CD4-positive, CD25-positive, alpha-beta regulatory T cell (primary cell): ENCODE data around the gene CFAP46. TPM values are rescaled to one million over a fixed set of nuclear protein-coding genes. Genes with fewer than 3 reads are reported as not detected.

Experiments used
- ATAC-seq, 2 donors: fragments of 150-1000 bp; cut with Tn5 transposase; one replicate each; pipeline ENCODE4 v1.10.0; 2021; ENCODE audit warnings: low read depth in 2 of 2, moderate number of reproducible peaks in 2 of 2, moderate library complexity in 1 of 2
- DNase-seq, 3 donors: peaks; one replicate each; pipeline versions ENCODE4 v3.0.0 to v3.0.0-alpha.2; 2012 to 2022; ENCODE audit warnings: mixed read lengths in 1 of 3
- H3K27ac ChIP-seq: one replicate; pipeline ENCODE4 v1.7.0; 2013; ENCODE audit warnings: mild to moderate bottlenecking, low read length; ENCODE audit not compliant: insufficient read depth, poor library complexity, severe bottlenecking
- H3K27me3 ChIP-seq: one replicate; pipeline ENCODE4 v1.7.0; 2013; ENCODE audit warnings: low read length; ENCODE audit not compliant: control insufficient read depth, insufficient read depth
- H3K36me3 ChIP-seq: one replicate; pipeline ENCODE4 v1.7.0; 2013; ENCODE audit warnings: mild to moderate bottlenecking, low read length, moderate library complexity; ENCODE audit not compliant: control insufficient read depth, insufficient read depth
- H3K4me1 ChIP-seq: 2 replicates; pipeline ENCODE4 v1.7.0; 2013; ENCODE audit warnings: mild to moderate bottlenecking, low read length; ENCODE audit not compliant: insufficient read depth, control insufficient read depth, poor library complexity, severe bottlenecking
- H3K4me3 ChIP-seq: one replicate; pipeline ENCODE4 v1.7.0; 2013; ENCODE audit warnings: low read depth, mild to moderate bottlenecking, low read length, moderate library complexity
- H3K9me3 ChIP-seq, 2 experiments: 1 replicate in 1 of 2; 2 replicates in 1 of 2; pipeline ENCODE4 v1.7.0; 2013; ENCODE audit warnings: low read length in 2 of 2, mild to moderate bottlenecking in 1 of 2, moderate library complexity in 1 of 2; ENCODE audit not compliant: control insufficient read depth in 2 of 2
- H3K27ac Mint-ChIP-seq, 3 donors: one replicate each; pipeline ENCODE4 v1.8.0; 2020 to 2022; ENCODE audit warnings: mild to moderate bottlenecking in 3 of 3, mixed read lengths in 3 of 3, moderate library complexity in 2 of 3
- H3K27me3 Mint-ChIP-seq: one replicate; pipeline ENCODE4 v1.8.0; 2022; ENCODE audit warnings: mild to moderate bottlenecking, mixed read lengths
- H3K36me3 Mint-ChIP-seq: one replicate; pipeline ENCODE4 v1.8.0; 2020; ENCODE audit warnings: mixed read lengths
- H3K4me1 Mint-ChIP-seq, 4 donors: one replicate each; pipeline ENCODE4 v1.8.0; 2020 to 2022; ENCODE audit warnings: mixed read lengths in 4 of 4, mild to moderate bottlenecking in 1 of 4
- H3K4me3 Mint-ChIP-seq, 4 donors: one replicate each; pipeline ENCODE4 v1.8.0; 2020 to 2022; ENCODE audit warnings: mild to moderate bottlenecking in 4 of 4, mixed read lengths in 4 of 4, moderate library complexity in 3 of 4
- H3K9me3 Mint-ChIP-seq, 7 donors: one replicate each; pipeline ENCODE4 v1.8.0; 2020 to 2022; ENCODE audit warnings: mixed read lengths in 7 of 7, mild to moderate bottlenecking in 3 of 7, moderate library complexity in 2 of 7
- polyA plus RNA-seq, 4 donors: library from polyadenylated mRNA; unstranded; fragments of 300-500 nt; fragmentation: Illumina TruSeq; gene quantifications; one replicate each; pipeline ENCODE4 v1.2.3, GENCODE V29; 2021
- total RNA-seq: library from RNA; stranded (reverse); gene quantifications from one replicate; pipeline ENCODE4 v1.2.3, GENCODE V29; 2022

The CFAP46 gene
- total and polyA plus RNA-seq, 5 donors from 2014 or later = not detected

DNA sequence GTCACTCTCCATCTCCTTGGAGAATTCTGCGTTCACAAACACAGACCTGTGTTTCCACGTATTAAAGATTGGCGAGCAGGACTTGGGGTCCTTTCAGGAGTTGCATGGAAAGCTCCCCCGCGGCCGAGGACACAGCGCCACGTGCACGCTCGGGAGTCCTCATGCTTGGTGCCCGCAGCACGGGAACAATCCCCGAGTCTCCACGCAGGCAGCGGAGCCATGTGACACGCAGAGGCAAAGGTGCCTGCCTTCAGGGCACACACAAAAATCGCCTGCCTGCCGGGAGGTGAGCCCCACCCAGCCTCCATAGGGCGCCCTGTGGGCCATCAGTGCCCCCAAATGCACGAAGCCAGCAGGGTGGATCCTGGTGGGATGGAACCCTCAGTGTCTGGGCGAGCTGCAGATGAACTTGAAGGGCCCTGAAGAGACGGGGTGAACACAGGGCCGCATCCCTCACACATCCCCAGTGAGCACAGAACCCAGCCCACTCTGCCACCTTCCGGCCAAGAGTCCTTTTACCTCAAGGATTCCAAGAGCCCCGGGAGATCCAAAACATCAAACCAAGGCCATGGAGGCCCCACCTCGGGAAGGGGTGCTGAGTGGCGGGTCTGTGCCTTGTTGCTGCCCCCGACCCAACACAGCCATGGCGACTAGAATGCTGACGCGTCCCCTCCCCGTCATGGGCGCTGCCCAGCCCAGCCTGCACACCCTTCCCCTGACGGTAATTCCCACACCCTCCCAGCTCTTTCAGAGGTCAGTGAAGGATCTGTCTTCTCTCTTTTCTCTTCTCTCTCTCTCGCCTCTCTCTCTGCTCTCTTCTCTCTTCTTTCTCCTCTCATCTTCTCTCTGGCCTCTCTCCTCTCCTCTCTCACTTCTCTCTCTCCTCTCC lies 55.9 kb downstream of the CFAP46 start:
- Mint-ChIP-seq H3K27ac (no peak overlapping the region), H3K36me3 (no peaks in the 10 kb centered on the region), H3K27me3 (no peaks in the 10 kb centered on the region), H3K4me3 (no peak overlapping the region), H3K9me3 (peaks cover 0 to 2% (median 0%) of the 10 kb centered on the region in 7 donors), H3K4me1 (no peaks in the 10 kb centered on the region)
- Histone ChIP-seq H3K27me3 (no peaks in the 10 kb centered on the region), H3K9me3 (no peaks in the 10 kb centered on the region), H3K36me3 (no peaks in the 10 kb centered on the region), H3K27ac (no peak overlapping the region), H3K4me3 (no peak overlapping the region), H3K4me1 (no peaks in the 10 kb centered on the region)
- no peak for DNase-seq
- ATAC-seq = peak in 1 of 2 donors; percentile 16

DNA sequence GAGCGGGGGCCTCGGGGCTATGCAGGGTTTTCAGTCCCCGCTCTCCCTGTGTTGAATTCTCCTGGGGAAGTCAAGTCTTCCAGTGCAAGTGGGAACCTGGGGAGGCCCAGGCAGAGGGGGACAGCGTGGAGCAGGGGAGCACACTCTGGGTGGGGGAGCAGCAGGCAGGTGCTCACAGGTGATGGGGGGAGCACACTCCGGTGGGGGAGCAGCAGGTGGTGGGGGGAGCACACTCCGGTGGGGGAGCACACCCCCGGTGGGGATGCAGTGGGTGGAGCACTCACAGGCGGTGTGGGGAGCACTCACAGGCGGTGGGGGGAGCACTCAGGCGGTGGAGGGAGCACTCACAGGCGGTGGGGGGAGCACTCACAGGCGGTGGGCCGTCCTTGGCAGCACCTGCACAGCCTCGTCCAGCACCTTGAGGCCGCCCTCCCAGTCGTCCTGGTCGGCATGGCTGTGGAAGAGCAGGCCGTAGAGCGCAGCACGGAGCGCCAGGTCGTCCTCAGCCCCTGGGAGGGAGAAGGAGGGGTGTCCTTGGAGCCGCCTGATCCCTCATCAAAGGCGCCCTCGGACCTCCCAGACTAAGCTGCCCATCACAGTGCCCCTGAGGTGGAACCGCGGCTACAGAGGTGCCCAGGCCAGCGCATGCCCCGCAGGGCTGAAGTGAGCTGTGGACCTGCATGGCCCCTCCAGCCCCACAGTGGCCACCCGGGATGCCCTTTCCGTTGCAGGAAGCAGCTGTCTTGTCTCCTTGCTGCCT lies 56.7 kb downstream of the CFAP46 start:
- Histone ChIP-seq H3K27me3 (no peaks in the 10 kb centered on the region), H3K27ac (no peak overlapping the region), H3K4me1 (no peaks in the 10 kb centered on the region), H3K4me3 (no peak overlapping the region), H3K9me3 (no peaks in the 10 kb centered on the region), H3K36me3 (no peaks in the 10 kb centered on the region)
- no peaks in the 10 kb centered on the region for H3K4me1 Mint-ChIP-seq
- H3K27ac Mint-ChIP-seq = no peak overlapping the region
- no peak for DNase-seq
- ATAC-seq = no peak
- no peaks in the 10 kb centered on the region for H3K36me3 Mint-ChIP-seq
- H3K4me3 Mint-ChIP-seq = no peak overlapping the region
- no peaks in the 10 kb centered on the region for H3K9me3 Mint-ChIP-seq
- no peaks in the 10 kb centered on the region for H3K27me3 Mint-ChIP-seq

DNA sequence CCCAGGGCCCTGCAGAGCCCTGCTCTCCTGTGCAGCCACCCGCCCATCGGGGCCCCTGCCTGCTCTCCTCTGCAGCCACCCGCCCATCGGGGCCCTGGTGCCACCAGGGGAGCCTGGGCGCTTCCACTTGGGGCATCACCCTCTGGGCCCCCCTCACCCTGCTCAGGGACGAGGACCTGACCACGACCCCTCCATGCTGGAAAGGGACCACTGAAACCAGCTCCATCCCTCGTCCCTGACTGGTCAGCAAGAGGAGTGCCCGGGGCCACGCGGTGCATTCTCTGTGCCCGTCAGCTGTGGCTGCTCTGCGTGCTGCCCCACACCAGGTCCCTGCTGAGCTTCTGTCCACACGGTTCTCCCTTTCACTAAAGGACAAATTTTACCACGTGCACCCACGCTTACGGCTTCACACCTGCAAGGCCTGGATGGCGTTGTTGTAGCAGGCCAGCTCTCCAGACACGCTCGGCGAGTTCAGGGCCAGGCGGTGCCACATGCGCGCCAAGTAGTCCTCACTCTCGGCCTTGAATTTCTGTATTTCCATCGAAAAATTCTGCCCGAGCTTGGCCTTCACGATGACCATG lies 57.6 kb downstream of the CFAP46 start:
- no peak overlapping the region for H3K27ac Mint-ChIP-seq
- ATAC-seq (no peak), DNase-seq (no peak)
- H3K36me3 Mint-ChIP-seq = no peaks in the 10 kb centered on the region
- no peak overlapping the region for H3K27ac ChIP-seq
- no peaks in the 10 kb centered on the region for H3K4me1 ChIP-seq
- no peaks in the 10 kb centered on the region for H3K9me3 ChIP-seq
- H3K27me3 Mint-ChIP-seq = no peaks in the 10 kb centered on the region
- no peaks in the 10 kb centered on the region for H3K27me3 ChIP-seq
- H3K4me1 Mint-ChIP-seq = no peaks in the 10 kb centered on the region
- H3K9me3 Mint-ChIP-seq = no peaks in the 10 kb centered on the region
- no peaks in the 10 kb centered on the region for H3K36me3 ChIP-seq
- no peak overlapping the region for H3K4me3 Mint-ChIP-seq
- H3K4me3 ChIP-seq = no peak overlapping the region

DNA sequence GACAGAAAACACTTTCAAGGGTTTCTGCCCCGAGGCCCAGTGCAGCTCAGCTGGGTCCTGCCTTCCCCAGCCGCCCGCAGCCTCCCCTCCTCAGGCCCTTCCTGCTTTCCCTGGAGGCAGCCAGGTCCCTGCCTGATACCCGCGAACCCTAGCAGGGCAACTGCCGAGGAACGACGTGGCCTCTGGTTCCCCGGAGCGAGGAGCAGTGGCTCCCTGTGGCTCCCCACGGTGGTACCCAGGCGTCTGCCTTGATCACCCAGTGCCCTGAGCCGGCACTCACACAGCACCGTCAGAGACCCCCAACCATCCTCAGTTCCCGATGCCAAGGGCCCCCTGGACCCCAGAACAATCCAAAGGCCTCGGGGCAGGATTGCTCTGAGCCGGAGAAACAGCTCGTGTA lies 58.3 kb downstream of the CFAP46 start:
- H3K27me3 Mint-ChIP-seq = no peaks in the 10 kb centered on the region
- H3K36me3 Mint-ChIP-seq = no peaks in the 10 kb centered on the region
- no peaks in the 10 kb centered on the region for H3K9me3 Mint-ChIP-seq
- H3K27ac Mint-ChIP-seq = no peak overlapping the region
- Histone ChIP-seq H3K27ac (no peak overlapping the region), H3K4me3 (no peak overlapping the region), H3K36me3 (no peaks in the 10 kb centered on the region), H3K27me3 (no peaks in the 10 kb centered on the region), H3K4me1 (no peaks in the 10 kb centered on the region), H3K9me3 (no peaks in the 10 kb centered on the region)
- ATAC-seq (no peak), DNase-seq (no peak)
- no peak overlapping the region for H3K4me3 Mint-ChIP-seq
- H3K4me1 Mint-ChIP-seq = no peaks in the 10 kb centered on the region

DNA sequence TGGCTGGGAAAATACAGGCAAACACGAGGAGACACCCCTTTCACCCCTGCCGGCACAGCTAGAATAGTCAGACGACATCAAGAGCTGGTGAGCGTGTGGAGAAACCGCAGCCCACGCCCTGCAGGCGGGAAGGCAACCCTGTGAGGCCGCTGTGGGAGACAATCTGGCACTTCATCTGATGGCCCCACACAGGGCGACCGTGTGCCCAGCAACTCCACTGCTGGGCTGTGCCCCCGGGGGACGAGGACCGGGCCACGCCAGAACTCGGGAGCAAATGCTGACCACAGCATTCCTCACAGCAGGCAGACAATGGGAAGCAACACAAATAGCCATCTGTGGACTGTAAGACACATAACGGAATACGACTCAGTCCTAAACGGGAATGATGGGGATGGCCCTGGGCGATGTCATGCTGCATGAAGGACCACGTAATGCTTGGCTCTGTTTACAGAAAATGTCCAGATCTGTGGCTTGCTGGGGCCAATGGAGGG lies 58.9 kb downstream of the CFAP46 start:
- H3K4me1 Mint-ChIP-seq = no peaks in the 10 kb centered on the region
- no peaks in the 10 kb centered on the region for H3K9me3 ChIP-seq
- peaks cover 4% of the 10 kb centered on the region for H3K27me3 Mint-ChIP-seq
- H3K27me3 ChIP-seq = no peaks in the 10 kb centered on the region
- H3K9me3 Mint-ChIP-seq = peaks cover 0 to 2% (median 0%) of the 10 kb centered on the region in 7 donors
- H3K36me3 ChIP-seq = no peaks in the 10 kb centered on the region
- no peak overlapping the region for H3K4me3 Mint-ChIP-seq
- H3K4me3 ChIP-seq = no peak overlapping the region
- H3K27ac ChIP-seq = no peak overlapping the region
- no peak for ATAC-seq
- no peaks in the 10 kb centered on the region for H3K4me1 ChIP-seq
- H3K36me3 Mint-ChIP-seq = no peaks in the 10 kb centered on the region
- no peak overlapping the region for H3K27ac Mint-ChIP-seq
- DNase-seq = no peak

DNA sequence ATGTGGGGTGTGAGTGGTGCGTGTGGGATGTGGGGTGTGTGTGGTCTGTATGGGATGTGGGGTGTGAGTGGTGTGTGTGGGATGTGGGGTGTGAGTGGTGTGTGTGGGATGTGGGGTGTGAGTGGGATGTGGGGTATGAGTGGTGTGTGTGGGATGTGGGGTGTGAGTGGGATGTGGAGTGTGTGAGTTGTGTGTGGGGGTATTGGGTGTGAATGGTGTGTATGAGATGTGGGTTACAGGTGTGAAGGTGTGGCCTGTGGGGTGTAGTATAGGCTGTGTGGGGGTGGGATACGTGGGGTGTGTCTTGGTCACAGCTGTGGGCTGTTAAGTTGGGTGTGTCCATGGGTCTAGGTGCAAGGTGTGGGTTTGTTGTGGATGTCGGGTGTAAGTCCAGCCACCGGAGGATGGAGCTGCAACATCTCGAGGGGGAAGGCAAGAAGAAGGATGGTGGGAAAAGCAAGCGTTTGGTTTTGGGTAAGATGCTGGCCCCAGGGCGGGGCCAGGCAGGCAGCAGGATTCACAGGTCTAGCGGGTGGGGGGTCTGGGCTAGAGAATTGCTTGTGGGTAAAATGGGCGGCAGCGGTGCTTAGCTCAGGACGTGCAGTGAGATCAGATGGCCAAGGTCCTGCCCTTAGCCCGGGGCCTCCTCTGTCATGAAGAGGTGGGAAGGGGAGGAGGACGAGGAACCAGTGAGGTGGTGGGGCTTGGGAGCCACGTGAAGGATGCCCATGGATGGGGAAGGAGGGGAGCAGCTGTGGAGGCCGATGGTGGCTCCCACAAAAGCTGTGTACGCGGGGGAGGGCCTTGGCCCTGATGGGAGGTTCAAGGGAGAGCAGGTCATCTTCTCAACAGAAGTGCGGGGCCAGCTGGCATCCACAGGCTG lies 60.1 kb downstream of the CFAP46 start:
- DNase-seq (no peak), ATAC-seq (no peak)
- Histone ChIP-seq H3K9me3 (no peaks in the 10 kb centered on the region), H3K4me3 (no peak overlapping the region), H3K27ac (no peak overlapping the region), H3K36me3 (no peaks in the 10 kb centered on the region), H3K4me1 (no peaks in the 10 kb centered on the region), H3K27me3 (no peaks in the 10 kb centered on the region)
- H3K27me3 Mint-ChIP-seq = peaks cover 4% of the 10 kb centered on the region
- no peaks in the 10 kb centered on the region for H3K4me1 Mint-ChIP-seq
- no peak overlapping the region for H3K4me3 Mint-ChIP-seq
- H3K27ac Mint-ChIP-seq = peak overlapping the region in 1 of 3 donors; percentile 59
- H3K36me3 Mint-ChIP-seq = no peaks in the 10 kb centered on the region
- H3K9me3 Mint-ChIP-seq = peaks cover 0 to 2% (median 0%) of the 10 kb centered on the region in 7 donors
